Smooth muscle cell (in vitro differentiated cells): Measurements from ENCODE around the gene SLC35G6. TPM values are rescaled to one million over a fixed set of nuclear protein-coding genes. Genes with fewer than 3 reads are reported as not detected.

Experiments
- DNase-seq: peaks from one replicate; lab custom pipeline; 2025; ENCODE audit not compliant: unreplicated experiment; lab: John Stamatoyannopoulos, UW
- H2AFZ ChIP-seq: fragments of 200-600 bp; sonication (generic); 2 replicates; pipeline ENCODE4 v1.6.0; 2016; ENCODE audit warnings: antibody characterized with exemption, low read depth, mild to moderate bottlenecking
- H3F3A ChIP-seq: fragments of 200-600 bp; sonication (generic); 2 replicates; pipeline ENCODE4 v1.6.0; 2017; ENCODE audit warnings: antibody characterized with exemption, low read depth
- H3K27ac ChIP-seq: fragments of 200-600 bp; sonication (generic); 2 replicates; pipeline ENCODE4 v1.5.1; 2016; ENCODE audit warnings: low read depth, mild to moderate bottlenecking
- H3K27me3 ChIP-seq: fragments of 200-600 bp; sonication (generic); 2 replicates; pipeline ENCODE4 v1.6.1; 2016; ENCODE audit warnings: low read depth, mild to moderate bottlenecking
- H3K36me3 ChIP-seq: fragments of 200-600 bp; sonication (generic); 2 replicates; pipeline ENCODE4 v1.5.1; 2016; ENCODE audit warnings: low read depth
- H3K4me1 ChIP-seq: fragments of 200-600 bp; sonication (generic); 2 replicates; pipeline ENCODE4 v1.5.1; 2016; ENCODE audit warnings: low read depth
- H3K4me2 ChIP-seq: fragments of 200-600 bp; sonication (generic); 2 replicates; pipeline ENCODE4 v1.6.0; 2016; ENCODE audit warnings: mild to moderate bottlenecking
- H3K4me3 ChIP-seq: fragments of 200-600 bp; sonication (generic); 2 replicates; pipeline ENCODE4 v1.5.1; 2016; ENCODE audit warnings: mild to moderate bottlenecking
- H3K79me2 ChIP-seq: fragments of 200-600 bp; sonication (generic); 2 replicates; pipeline ENCODE4 v1.6.0; 2016; ENCODE audit warnings: low read depth, mild to moderate bottlenecking
- H3K9ac ChIP-seq: fragments of 200-600 bp; sonication (generic); 2 replicates; pipeline ENCODE4 v1.6.0; 2016; ENCODE audit warnings: low read depth
- H3K9me3 ChIP-seq: fragments of 200-600 bp; sonication (generic); replicated peaks from 2 replicates; pipeline ENCODE4 v1.5.1; 2016; ENCODE audit warnings: low read depth
- H4K20me1 ChIP-seq: fragments of 200-600 bp; sonication (generic); 2 replicates; pipeline ENCODE4 v1.6.0; 2016; ENCODE audit warnings: low read depth
- WGBS: methylation state at CpG from one replicate; pipeline ENCODE4 v1.1.7; 2016; ENCODE audit warnings: low lambda C conversion rate; 5-methylcytosine and 5-hydroxymethylcytosine counted together
- polyA plus RNA-seq: library from polyadenylated mRNA; unstranded; fragments of >200 nt; fragmentation: Nextera tagmentation; extraction: Ambion mirVana; gene quantifications from 2 replicates; pipeline ENCODE4 v1.2.1, GENCODE V29; 2016
- total RNA-seq: library from RNA; depleted of rRNA; stranded (reverse); fragments of >200 nt; gene quantifications from 2 replicates; pipeline ENCODE4 v1.2.3, GENCODE V29; 2014
- TF ChIP-seq, protein P1 (sequence below): fragments of 200-600 bp; sonication (generic); IDR thresholded peaks from 2 replicates; pipeline ENCODE4 v1.5.1; 2017; ENCODE audit warnings: borderline replicate concordance, mild to moderate bottlenecking, antibody characterized with exemption; ENCODE audit not compliant: insufficient read depth, poor library complexity, severe bottlenecking

SLC35G6 gene
- total and polyA plus RNA-seq, 2 experiments from 2014 or later: not detected

DNA sequence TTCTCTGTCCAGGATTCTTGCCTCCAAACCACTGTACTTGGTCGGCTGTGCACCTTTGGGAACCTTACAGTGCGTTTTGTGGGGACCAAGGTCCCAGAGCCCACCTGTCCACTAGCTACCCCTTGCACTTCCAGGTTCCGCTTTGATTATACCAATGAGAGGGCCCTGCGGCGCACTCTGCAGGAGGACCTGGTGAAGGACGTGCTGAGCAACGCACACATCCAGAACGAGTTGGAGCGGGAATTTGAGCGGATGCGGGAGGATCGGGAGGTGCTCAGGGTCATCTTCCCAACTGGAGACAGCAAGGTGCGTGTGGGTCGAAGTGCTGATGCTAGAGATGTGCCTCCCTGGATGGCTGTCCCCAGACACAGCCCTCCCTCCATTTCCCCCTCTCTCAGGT is 21.7 kb downstream of the SLC35G6 start:
- Histone ChIP-seq H3K27ac (no peak overlapping the region), H3F3A (no peaks in the 10 kb centered on the region), H4K20me1 (peaks cover 42% of the 10 kb centered on the region), H3K9ac (no peak overlapping the region), H3K36me3 (peaks cover 36% of the 10 kb centered on the region), H3K4me3 (no peak overlapping the region), H3K4me2 (no peak overlapping the region), H3K9me3 (no peaks in the 10 kb centered on the region), H3K79me2 (no peaks in the 10 kb centered on the region), H2AFZ (no peak overlapping the region), H3K4me1 (no peaks in the 10 kb centered on the region), H3K27me3 (no peaks in the 10 kb centered on the region)
- TF ChIP-seq, protein P1, sequence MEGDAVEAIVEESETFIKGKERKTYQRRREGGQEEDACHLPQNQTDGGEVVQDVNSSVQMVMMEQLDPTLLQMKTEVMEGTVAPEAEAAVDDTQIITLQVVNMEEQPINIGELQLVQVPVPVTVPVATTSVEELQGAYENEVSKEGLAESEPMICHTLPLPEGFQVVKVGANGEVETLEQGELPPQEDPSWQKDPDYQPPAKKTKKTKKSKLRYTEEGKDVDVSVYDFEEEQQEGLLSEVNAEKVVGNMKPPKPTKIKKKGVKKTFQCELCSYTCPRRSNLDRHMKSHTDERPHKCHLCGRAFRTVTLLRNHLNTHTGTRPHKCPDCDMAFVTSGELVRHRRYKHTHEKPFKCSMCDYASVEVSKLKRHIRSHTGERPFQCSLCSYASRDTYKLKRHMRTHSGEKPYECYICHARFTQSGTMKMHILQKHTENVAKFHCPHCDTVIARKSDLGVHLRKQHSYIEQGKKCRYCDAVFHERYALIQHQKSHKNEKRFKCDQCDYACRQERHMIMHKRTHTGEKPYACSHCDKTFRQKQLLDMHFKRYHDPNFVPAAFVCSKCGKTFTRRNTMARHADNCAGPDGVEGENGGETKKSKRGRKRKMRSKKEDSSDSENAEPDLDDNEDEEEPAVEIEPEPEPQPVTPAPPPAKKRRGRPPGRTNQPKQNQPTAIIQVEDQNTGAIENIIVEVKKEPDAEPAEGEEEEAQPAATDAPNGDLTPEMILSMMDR: no peak
- DNase-seq: no peak
- WGBS: 91% methylated on average over 14 of the region's 14 CpGs

DNA sequence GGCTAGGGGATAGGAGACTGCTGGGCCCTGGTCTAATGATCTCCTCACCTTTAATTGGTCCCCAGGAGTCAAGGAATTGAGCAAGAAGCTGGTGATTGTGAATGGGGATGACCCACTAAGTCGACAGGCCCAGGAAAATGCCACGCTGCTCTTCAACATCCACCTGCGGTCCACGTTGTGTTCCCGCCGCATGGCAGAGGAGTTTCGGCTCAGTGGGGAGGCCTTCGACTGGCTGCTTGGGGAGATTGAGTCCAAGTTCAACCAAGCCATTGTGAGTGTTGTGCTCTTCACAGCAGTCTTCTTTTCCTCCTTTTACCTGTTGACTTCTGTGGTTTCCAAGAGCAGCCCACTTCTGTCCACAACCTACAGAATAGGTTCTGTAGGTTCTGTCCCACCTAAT is 22.3 kb downstream of the SLC35G6 start:
- no peaks in the 10 kb centered on the region for H3K79me2 ChIP-seq
- 98% methylated on average over 8 of the region's 8 CpGs for WGBS

DNA sequence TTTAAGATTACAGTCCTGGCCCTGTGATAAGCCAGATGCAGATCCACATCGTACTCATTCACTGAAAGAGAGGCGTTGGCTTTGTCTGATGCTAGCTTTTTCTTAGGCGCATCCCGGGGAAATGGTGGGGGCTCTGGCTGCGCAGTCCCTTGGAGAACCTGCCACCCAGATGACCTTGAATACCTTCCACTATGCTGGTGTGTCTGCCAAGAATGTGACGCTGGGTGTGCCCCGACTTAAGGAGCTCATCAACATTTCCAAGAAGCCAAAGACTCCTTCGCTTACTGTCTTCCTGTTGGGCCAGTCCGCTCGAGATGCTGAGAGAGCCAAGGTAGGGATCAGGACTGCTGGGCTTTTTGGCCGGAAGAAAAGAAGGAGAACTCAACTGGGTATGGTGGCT is 26.9 kb downstream of the SLC35G6 start:
- H3K9ac ChIP-seq: no peak overlapping the region
- H3F3A ChIP-seq: no peaks in the 10 kb centered on the region
- H3K4me1 ChIP-seq: no peaks in the 10 kb centered on the region
- WGBS: 94% methylated on average over 11 of the region's 11 CpGs
- no peaks in the 10 kb centered on the region for H3K27me3 ChIP-seq
- H3K4me2 ChIP-seq: no peak overlapping the region
- peaks cover 17% of the 10 kb centered on the region for H4K20me1 ChIP-seq
- peaks cover 30% of the 10 kb centered on the region for H3K36me3 ChIP-seq
- no peak overlapping the region for H3K27ac ChIP-seq
- no peak overlapping the region for H3K4me3 ChIP-seq
- DNase-seq: no peak
- TF ChIP-seq, protein P1: no peak
- H2AFZ ChIP-seq: no peak overlapping the region
- no peaks in the 10 kb centered on the region for H3K79me2 ChIP-seq
- H3K9me3 ChIP-seq: no peaks in the 10 kb centered on the region

More for the DNA sequence above, 22.3 kb downstream of the SLC35G6 start:
- Histone ChIP-seq H3K27ac (no peak overlapping the region), H3K27me3 (no peaks in the 10 kb centered on the region), H2AFZ (no peak overlapping the region), H3K9me3 (no peaks in the 10 kb centered on the region), H3F3A (no peaks in the 10 kb centered on the region), H3K36me3 (peaks cover 33% of the 10 kb centered on the region), H3K4me3 (no peak overlapping the region), H3K4me2 (no peak overlapping the region), H3K9ac (no peak overlapping the region), H4K20me1 (peaks cover 37% of the 10 kb centered on the region), H3K4me1 (no peaks in the 10 kb centered on the region)
- DNase-seq: no peak
- TF ChIP-seq, protein P1: no peak

DNA sequence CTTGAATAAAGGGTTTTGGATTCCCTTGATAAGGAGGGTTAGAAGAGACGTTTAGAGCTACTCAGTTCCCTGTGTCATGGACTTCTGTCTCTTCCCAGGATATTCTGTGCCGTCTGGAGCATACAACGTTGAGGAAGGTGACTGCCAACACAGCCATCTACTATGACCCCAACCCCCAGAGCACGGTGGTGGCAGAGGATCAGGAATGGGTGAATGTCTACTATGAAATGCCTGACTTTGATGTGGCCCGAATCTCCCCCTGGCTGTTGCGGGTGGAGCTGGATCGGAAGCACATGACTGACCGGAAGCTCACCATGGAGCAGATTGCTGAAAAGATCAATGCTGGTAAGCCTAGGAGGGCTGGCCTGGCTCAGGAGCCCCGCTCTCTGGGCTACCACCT is 27.6 kb downstream of the SLC35G6 start:
- Histone ChIP-seq H3K79me2 (no peaks in the 10 kb centered on the region), H4K20me1 (peaks cover 13% of the 10 kb centered on the region), H3K9me3 (no peaks in the 10 kb centered on the region), H3K27me3 (no peaks in the 10 kb centered on the region), H3K27ac (no peak overlapping the region), H3K36me3 (peaks cover 27% of the 10 kb centered on the region), H2AFZ (no peak overlapping the region), H3K4me3 (no peak overlapping the region), H3K4me1 (no peaks in the 10 kb centered on the region), H3F3A (no peaks in the 10 kb centered on the region), H3K9ac (no peak overlapping the region), H3K4me2 (no peak overlapping the region)
- no peak for DNase-seq
- TF ChIP-seq, protein P1: no peak
- WGBS: 95% methylated on average over 9 of the region's 9 CpGs
